Measurements from ENCODE around the gene GATA5. TPM values are rescaled to one million over a fixed set of nuclear protein-coding genes. Genes with fewer than 3 reads are reported as not detected.

Gene GATA5
- total and polyA plus RNA-seq, 2 donors (not counting 3 experiments of a cell fraction or from before 2014, with no cell fraction given): not detected

DNA sequence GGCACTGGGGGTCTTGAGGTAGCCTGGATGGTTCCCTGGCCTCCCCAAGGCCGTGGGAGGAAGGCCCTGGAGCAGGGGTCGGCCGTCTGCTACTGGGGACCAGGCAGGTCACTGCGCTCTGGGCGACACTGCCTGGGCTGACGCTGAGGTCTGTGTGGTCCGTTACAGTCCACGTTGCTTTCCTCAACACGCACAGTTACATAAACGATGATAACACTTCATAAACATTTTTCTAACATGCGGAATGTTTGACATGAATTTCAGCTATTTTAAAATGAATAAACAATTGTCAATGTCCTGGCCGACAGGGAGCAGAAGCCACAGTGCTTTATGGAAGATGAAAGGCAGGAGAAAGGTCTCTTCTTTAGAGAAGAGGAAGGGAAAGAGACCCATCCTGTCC lies 38.3 kb downstream of the GATA5 start:
- peaks cover 22 to 26% of the 10 kb centered on the region in 2 experiments for H3K27me3 ChIP-seq (ENCODE audit: control insufficient read depth in 2 of 2, insufficient read depth in 2 of 2, low read length in 2 of 2)
- H3K79me2 ChIP-seq (ENCODE audit: control insufficient read depth, insufficient read depth, low read length): no peaks in the 10 kb centered on the region
- no peaks in the 10 kb centered on the region for H4K20me1 ChIP-seq (replicated peaks; ENCODE audit: control insufficient read depth, extremely low read depth, insufficient read depth, low read length)
- H3K4me1 ChIP-seq (ENCODE audit: control insufficient read depth, extremely low read depth, insufficient read depth, low read length): no peaks in the 10 kb centered on the region
- no peak overlapping the region for H3K9ac ChIP-seq (replicated peaks; ENCODE audit: extremely low read depth, insufficient read depth, low read length)
- DNase-seq (ENCODE audit: low read depth, low spot score) (no peak), FAIRE-seq (no peak)
- no peaks in the 10 kb centered on the region for H3K36me3 ChIP-seq (ENCODE audit: control insufficient read depth in 2 of 2, extremely low read depth in 1 of 2, insufficient read depth in 2 of 2, low read length in 2 of 2)
- no peaks in the 10 kb centered on the region for H3K9me1 ChIP-seq (replicated peaks; ENCODE audit: control insufficient read depth, extremely low read depth, insufficient read depth, low read length)
- intact Hi-C loops (cut with micrococcal nuclease) (no loop called here), dilution Hi-C loops (cut with MboI; ENCODE audit: extremely low pct_ligation_motif_present, low sequenced_read_pairs) (no loop called here)
- ChIA-PET CTCF (no interaction called here), POLR2A (no interaction called here)
- no TSS peak for BruUV-seq (replicated peaks)
- no peaks in the 10 kb centered on the region for H3K9me3 ChIP-seq (replicated peaks; ENCODE audit: control insufficient read depth, insufficient read depth, low read length)
- TF ChIP-seq, protein P1, sequence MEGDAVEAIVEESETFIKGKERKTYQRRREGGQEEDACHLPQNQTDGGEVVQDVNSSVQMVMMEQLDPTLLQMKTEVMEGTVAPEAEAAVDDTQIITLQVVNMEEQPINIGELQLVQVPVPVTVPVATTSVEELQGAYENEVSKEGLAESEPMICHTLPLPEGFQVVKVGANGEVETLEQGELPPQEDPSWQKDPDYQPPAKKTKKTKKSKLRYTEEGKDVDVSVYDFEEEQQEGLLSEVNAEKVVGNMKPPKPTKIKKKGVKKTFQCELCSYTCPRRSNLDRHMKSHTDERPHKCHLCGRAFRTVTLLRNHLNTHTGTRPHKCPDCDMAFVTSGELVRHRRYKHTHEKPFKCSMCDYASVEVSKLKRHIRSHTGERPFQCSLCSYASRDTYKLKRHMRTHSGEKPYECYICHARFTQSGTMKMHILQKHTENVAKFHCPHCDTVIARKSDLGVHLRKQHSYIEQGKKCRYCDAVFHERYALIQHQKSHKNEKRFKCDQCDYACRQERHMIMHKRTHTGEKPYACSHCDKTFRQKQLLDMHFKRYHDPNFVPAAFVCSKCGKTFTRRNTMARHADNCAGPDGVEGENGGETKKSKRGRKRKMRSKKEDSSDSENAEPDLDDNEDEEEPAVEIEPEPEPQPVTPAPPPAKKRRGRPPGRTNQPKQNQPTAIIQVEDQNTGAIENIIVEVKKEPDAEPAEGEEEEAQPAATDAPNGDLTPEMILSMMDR (IDR thresholded peaks at IDR 0.05; ENCODE audit: extremely low read depth in 1 of 2, insufficient read depth in 1 of 2, low read depth in 1 of 2, low read length in 2 of 2): no peak
- TF ChIP-seq FOS (IDR thresholded peaks at IDR 0.05; ENCODE audit: borderline replicate concordance, insufficient read depth, low read length) (no peak), EZH2 (IDR thresholded peaks at IDR 0.05; ENCODE audit: borderline replicate concordance, low read depth, low read length, severe bottlenecking) (no peak), POLR2AphosphoS5 (IDR thresholded peaks at IDR 0.05; ENCODE audit: insufficient read depth, low read depth, low read length) (no peak), GATA2 (IDR thresholded peaks at IDR 0.05; ENCODE audit: insufficient read depth, insufficient read length, low read depth, low read length) (no peak), POLR2A (IDR thresholded peaks at IDR 0.05; ENCODE audit: low read depth, low read length) (no peak), MYC (IDR thresholded peaks at IDR 0.05; ENCODE audit: low read depth, low read length) (no peak), JUN (IDR thresholded peaks at IDR 0.05; ENCODE audit: borderline replicate concordance, insufficient read depth, insufficient read length, low read depth) (no peak)
- TF ChIP-seq, protein P2, sequence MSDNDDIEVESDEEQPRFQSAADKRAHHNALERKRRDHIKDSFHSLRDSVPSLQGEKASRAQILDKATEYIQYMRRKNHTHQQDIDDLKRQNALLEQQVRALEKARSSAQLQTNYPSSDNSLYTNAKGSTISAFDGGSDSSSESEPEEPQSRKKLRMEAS (IDR thresholded peaks at IDR 0.05; ENCODE audit: insufficient read depth, insufficient read length): no peak
- H2AFZ ChIP-seq (ENCODE audit: low read depth, low read length): no peak overlapping the region
- no peak overlapping the region for H3K4me3 ChIP-seq (replicated peaks in 1 of 3; ENCODE audit: insufficient read depth in 1 of 3, low read depth in 1 of 3, low read length in 3 of 3)
- no peak overlapping the region for H3K4me2 ChIP-seq (ENCODE audit: insufficient read depth, low read length)
- H3K27ac ChIP-seq (ENCODE audit: insufficient read depth, low read depth, low read length): no peak overlapping the region

Data from endothelial cell of umbilical vein (primary cell).